GM23338 (cell line): Measurements from ENCODE around the gene RIGI. TPM values are rescaled to one million over a fixed set of nuclear protein-coding genes. Genes with fewer than 3 reads are reported as not detected.
A peak's percentile ranks its signal among the peaks of the same experiment; 100 is the strongest.

Experiments
- ATAC-seq: fragments of 200-7000 bp; cut with Tn5 transposase; 3 replicates; pipeline ENCODE4 v1.9.1; 2020
- DNase-seq: peaks from one replicate; pipeline ENCODE4 v3.0.0-alpha.2; 2015; ENCODE audit warnings: low spot score
- H2AFZ ChIP-seq: fragments of 200-600 bp; sonication (generic); 2 replicates; pipeline ENCODE4 v1.8.0; 2016; ENCODE audit warnings: antibody characterized with exemption, mild to moderate bottlenecking, moderate library complexity
- H3F3A ChIP-seq: fragments of 200-600 bp; sonication (generic); replicated peaks from 2 replicates; pipeline ENCODE4 v1.8.0; 2017; ENCODE audit warnings: antibody characterized with exemption, mixed run types, low read depth
- H3K27ac ChIP-seq: fragments of 200-600 bp; sonication (generic); 2 replicates; pipeline ENCODE4 v1.6.1; 2016; ENCODE audit warnings: low read depth
- H3K27me3 ChIP-seq: fragments of 200-600 bp; sonication (generic); 2 replicates; pipeline ENCODE4 v1.8.0; 2016; ENCODE audit warnings: mild to moderate bottlenecking, mixed run types, moderate library complexity; ENCODE audit not compliant: insufficient read depth
- H3K36me3 ChIP-seq: fragments of 200-600 bp; sonication (generic); 2 replicates; pipeline ENCODE4 v1.8.0; 2016; ENCODE audit warnings: mild to moderate bottlenecking; ENCODE audit not compliant: insufficient read depth
- H3K4me1 ChIP-seq: fragments of 200-600 bp; sonication (generic); 2 replicates; pipeline ENCODE4 v1.8.0; 2016; ENCODE audit warnings: mild to moderate bottlenecking, moderate library complexity; ENCODE audit not compliant: insufficient read depth
- H3K4me2 ChIP-seq: fragments of 200-600 bp; sonication (generic); 2 replicates; pipeline ENCODE4 v1.7.1; 2017; ENCODE audit warnings: mixed run types
- H3K4me3 ChIP-seq: fragments of 200-600 bp; sonication (generic); 2 replicates; pipeline ENCODE4 v1.6.1; 2016; ENCODE audit warnings: mixed run types
- H3K79me2 ChIP-seq: fragments of 200-600 bp; sonication (generic); replicated peaks from 2 replicates; pipeline ENCODE4 v1.8.0; 2017; ENCODE audit warnings: mild to moderate bottlenecking; ENCODE audit not compliant: insufficient read depth
- H3K9me2 ChIP-seq: fragments of 200-600 bp; sonication (generic); 2 replicates; pipeline ENCODE4 v1.8.0; 2017; ENCODE audit not compliant: insufficient read depth
- H4K20me1 ChIP-seq: fragments of 200-600 bp; sonication (generic); replicated peaks from 2 replicates; pipeline ENCODE4 v1.8.0; 2017; ENCODE audit warnings: mild to moderate bottlenecking; ENCODE audit not compliant: insufficient read depth
- H3K27ac Mint-ChIP-seq: 2 replicates; pipeline ENCODE4 v1.8.0; 2020; ENCODE audit warnings: inconsistent platforms, mild to moderate bottlenecking, moderate library complexity, mixed read lengths
- H3K27me3 Mint-ChIP-seq: 3 replicates; pipeline ENCODE4 v1.8.0; 2022; ENCODE audit warnings: low read depth, mild to moderate bottlenecking, moderate library complexity, mixed read lengths, inconsistent platforms; ENCODE audit not compliant: insufficient read depth, poor library complexity
- H3K36me3 Mint-ChIP-seq: 3 replicates; pipeline ENCODE4 v1.8.0; 2021; ENCODE audit warnings: low read depth, mild to moderate bottlenecking, inconsistent platforms, moderate library complexity, mixed read lengths
- H3K4me1 Mint-ChIP-seq: 3 replicates; pipeline ENCODE4 v1.8.0; 2020; ENCODE audit warnings: mild to moderate bottlenecking, inconsistent platforms, mixed read lengths
- H3K4me3 Mint-ChIP-seq: 3 replicates; pipeline ENCODE4 v1.8.0; 2021; ENCODE audit warnings: moderate library complexity, mild to moderate bottlenecking, inconsistent platforms, mixed read lengths
- H3K9me3 Mint-ChIP-seq: 3 replicates; pipeline ENCODE4 v1.8.0; 2020; ENCODE audit warnings: moderate library complexity, mild to moderate bottlenecking, inconsistent platforms, mixed read lengths
- CREB1 ChIP-seq: fragments of 250-450 bp; sonication (Bioruptor Pico); IDR thresholded peaks from 2 replicates; pipeline ENCODE4 v1.5.0; 2020; ENCODE audit warnings: low read depth, mild to moderate bottlenecking, moderate library complexity
- CTCF ChIP-seq, 2 experiments: fragments of 200-600 bp in 1 of 2; sonication (generic) in 1 of 2; conservative IDR thresholded peaks; 2 replicates each; pipeline versions ENCODE4 v1.5.1 to v1.6.1; 2016 to 2017; ENCODE audit warnings: antibody characterized with exemption in 2 of 2, low read depth in 2 of 2, mild to moderate bottlenecking in 2 of 2, moderate library complexity in 1 of 2
- ETS1 ChIP-seq: IDR thresholded peaks from 2 replicates; pipeline ENCODE4 v1.6.1; 2016; ENCODE audit warnings: antibody characterized with exemption
- EZH2phosphoT487 ChIP-seq: fragments of 200-600 bp; sonication (generic); IDR thresholded peaks from one replicate; pipeline ENCODE4 v1.8.1; 2018; ENCODE audit warnings: antibody characterized with exemption; ENCODE audit not compliant: unreplicated experiment
- JUNB ChIP-seq: IDR thresholded peaks from one replicate; pipeline ENCODE4 v1.6.1; 2016; ENCODE audit warnings: antibody characterized with exemption; ENCODE audit not compliant: unreplicated experiment
- NANOG ChIP-seq: IDR thresholded peaks from 2 replicates; pipeline ENCODE4 v1.6.1; 2016; ENCODE audit warnings: antibody characterized with exemption, borderline replicate concordance
- STAT1 ChIP-seq: IDR thresholded peaks from one replicate; pipeline ENCODE4 v1.6.1; 2016; ENCODE audit warnings: antibody characterized with exemption; ENCODE audit not compliant: unreplicated experiment
- ZNF114 ChIP-seq: fragments of 250-450 bp; sonication (Bioruptor Pico); IDR thresholded peaks from 2 replicates; pipeline ENCODE4 v1.5.0; 2020; ENCODE audit warnings: mild to moderate bottlenecking, moderate library complexity
- ZNF331 ChIP-seq: fragments of 250-450 bp; sonication (Bioruptor Pico); IDR thresholded peaks from 2 replicates; pipeline ENCODE4 v1.5.0; 2020; ENCODE audit warnings: low read depth, mild to moderate bottlenecking, moderate library complexity
- ZNF462 ChIP-seq: fragments of 250-450 bp; sonication (Bioruptor Pico); IDR thresholded peaks from 2 replicates; pipeline ENCODE4 v1.5.0; 2020; ENCODE audit warnings: mild to moderate bottlenecking, moderate library complexity
- polyA plus RNA-seq: library from polyadenylated mRNA; unstranded; fragments of >200 nt; fragmentation: Nextera tagmentation; extraction: Ambion mirVana; gene quantifications from 2 replicates; pipeline ENCODE4 v1.2.1, GENCODE V29; 2016
- total RNA-seq: library from RNA; depleted of rRNA; stranded (reverse); fragments of >200 nt; shearing (Covaris generic); gene quantifications from 2 replicates; pipeline ENCODE4 v1.2.3, GENCODE V29; 2014

The RIGI gene
- total and polyA plus RNA-seq, 2 experiments from 2014 or later, result 14.2 to 14.7 TPM

GRCh38 chr9:32573821-32574220, 47.8 kb upstream of the RIGI start (continued):
- TF ChIP-seq ZNF462 (CRISPR knock-in tag), result no peak
- TF ChIP-seq EZH2phosphoT487, result no peak
- TF ChIP-seq ZNF114, result no peak
- no peak for TF ChIP-seq NANOG
- TF ChIP-seq STAT1, result no peak

GRCh38 chr9:32572900-32573523, 47.0 kb upstream of the RIGI start, which contains the start of gene NDUFB6:
Gene NDUFB6 (minus strand): TSS chr9:32573159. CDS start chr9:32573060, 99 bp downstream.
- peak within 1 kb of the TSS; percentile 79; the same call in 1 of the 2 replicates for H2AFZ ChIP-seq
- no peaks in the 10 kb centered on the region for H3F3A ChIP-seq
- ATAC-seq (peak; percentile 93), DNase-seq (peak; percentile 98)
- H3K4me1 ChIP-seq, result peaks cover 11% of the 10 kb centered on the region
- peaks cover 10% of the 10 kb centered on the region; the same call in 2 of the 3 replicates for H3K4me1 Mint-ChIP-seq
- peak within 1 kb of the TSS; percentile 100 for H3K4me3 Mint-ChIP-seq
- H3K27ac ChIP-seq, result peak within 1 kb of the TSS; percentile 75
- peaks cover 10% of the 10 kb centered on the region for H3K36me3 Mint-ChIP-seq
- peaks cover 8% of the 10 kb centered on the region for H3K27me3 Mint-ChIP-seq
- H3K27ac Mint-ChIP-seq, result peak within 1 kb of the TSS; percentile 99
- peaks cover 43% of the 10 kb centered on the region for H3K79me2 ChIP-seq
- H3K27me3 ChIP-seq, result no peaks in the 10 kb centered on the region
- no peaks in the 10 kb centered on the region for H4K20me1 ChIP-seq
- no peaks in the 10 kb centered on the region for H3K9me3 Mint-ChIP-seq
- H3K36me3 ChIP-seq, result peaks cover 6% of the 10 kb centered on the region; the same call in 1 of the 2 replicates
- peak within 1 kb of the TSS; percentile 87 for H3K4me2 ChIP-seq
- H3K9me2 ChIP-seq, result no peaks in the 10 kb centered on the region
- peak within 1 kb of the TSS; percentile 82 for H3K4me3 ChIP-seq
- TF ChIP-seq CREB1 (CRISPR knock-in tag) (peak; percentile 98), JUNB (no peak), ETS1 (peak; percentile 69; the same call in 1 of the 2 replicates), CTCF (conservative IDR thresholded peaks at IDR 0.05; ENCODE audit: low read depth in 2 of 2) (0 out of 4 replicates have a peak, but pooled peaks of 1 of the 2 experiments have one; percentile 3), ZNF331 (CRISPR knock-in tag) (no peak)
